Right cardiac atrium (tissue), 5 donors: Measurements from ENCODE around the gene STX18. TPM values are rescaled to one million over a fixed set of nuclear protein-coding genes. Genes with fewer than 3 reads are reported as not detected.
A peak's percentile ranks its signal among the peaks of the same experiment; 100 is the strongest.

Experiments used
- ATAC-seq, 2 donors: fragments of 200-7000 bp; cut with Tn5 transposase; one replicate each; pipeline versions ENCODE4 v1.8.0 to v1.9.1; 2020; ENCODE audit warnings: moderate library complexity in 2 of 2, mild to moderate bottlenecking in 1 of 2
- DNase-seq, 3 donors: peaks; one replicate each; pipeline ENCODE4 v3.0.0-alpha.2; 2020
- H3K27ac ChIP-seq: one replicate; pipeline ENCODE4 v1.5.1; 2013; ENCODE audit warnings: mild to moderate bottlenecking, low read length, control low read depth, moderate library complexity
- H3K27me3 ChIP-seq: one replicate; pipeline ENCODE4 v1.6.1; 2013; ENCODE audit not compliant: control insufficient read depth, insufficient read depth
- H3K4me1 ChIP-seq: one replicate; pipeline ENCODE4 v1.6.1; 2013; ENCODE audit warnings: low read length; ENCODE audit not compliant: control insufficient read depth, insufficient read depth
- H3K4me3 ChIP-seq: one replicate; pipeline ENCODE4 v1.5.1; 2013; ENCODE audit warnings: low read length, control low read depth
- H3K9me3 ChIP-seq: one replicate; pipeline ENCODE4 v1.6.1; 2013; ENCODE audit warnings: low read length; ENCODE audit not compliant: control insufficient read depth
- WGBS: extraction: QIAGEN DNeasy Blood & Tissue Kit; methylation state at CpG from one replicate; pipeline ENCODE4 v1.1.7; 2013; 5-methylcytosine and 5-hydroxymethylcytosine counted together
- intact Hi-C, 4 donors: fragments of 100-400 bp; cut with DNase I; formaldehyde crosslinking; loops; one replicate each; pipeline versions ENCODE4 v1.11.0 to v1.14.0; 2022 to 2023
- polyA plus RNA-seq: library from polyadenylated mRNA; stranded (reverse); fragments of 200-250 nt; gene quantifications from one replicate; pipeline ENCODE4 v1.2.3, GENCODE V29; 2013
- total RNA-seq, 4 donors: library from RNA; stranded (reverse); fragmentation: NEBNext Ultra II Directional; extraction: Animal tissue kit (Norgen Biotek cat#: 25700); gene quantifications; one replicate each; pipeline ENCODE4 v1.2.1, GENCODE V29; 2021
- donor health status: healthy with polysubstance abuse.
- donor health status: DM: no; HTN: yes; CAD: no.
- donor health status: DM: no; HTN: no; CAD: no.
- donor health status: DM: no; HTN: yes; CAD: no; lungs with severe emphysema.
- donor health status: DM: yes; HTN: yes; CAD: no.

The STX18 gene
- total and polyA plus RNA-seq, 5 donors, result 14.9 to 25.9 (median 17.0) TPM

GRCh38 chr4:4437798-4438470, 103.9 kb downstream of the STX18 start:
- 93% methylated on average over 13 of the region's 13 CpGs for WGBS
- no peak for DNase-seq
- intact Hi-C loops, result no loop called here
- Histone ChIP-seq H3K9me3 (no peaks in the 10 kb centered on the region), H3K27me3 (no peaks in the 10 kb centered on the region), H3K4me1 (no peaks in the 10 kb centered on the region), H3K27ac (no peak overlapping the region), H3K4me3 (no peak overlapping the region)
- ATAC-seq, result no peak

GRCh38 chr4:4436244-4436823, 105.5 kb downstream of the STX18 start:
- intact Hi-C loops, result no loop called here
- Histone ChIP-seq H3K27me3 (no peaks in the 10 kb centered on the region), H3K9me3 (no peaks in the 10 kb centered on the region), H3K4me3 (no peak overlapping the region), H3K27ac (no peak overlapping the region), H3K4me1 (no peaks in the 10 kb centered on the region)
- 97% methylated on average over 2 of the region's 2 CpGs for WGBS
- DNase-seq (no peak), ATAC-seq (no peak)

GRCh38 chr4:4433941-4434340, 107.9 kb downstream of the STX18 start:
- WGBS, result 65% methylated on average over 4 of the region's 4 CpGs
- intact Hi-C loops, result no loop called here
- DNase-seq (peak in 2 of 3 donors; percentile 47 to 53), ATAC-seq (peak; percentile 56 to 85)
- no peaks in the 10 kb centered on the region for H3K4me1 ChIP-seq
- no peak overlapping the region for H3K4me3 ChIP-seq
- no peaks in the 10 kb centered on the region for H3K27me3 ChIP-seq
- no peaks in the 10 kb centered on the region for H3K9me3 ChIP-seq
- no peak overlapping the region for H3K27ac ChIP-seq

- H3K9me3 ChIP-seq, result no peaks in the 10 kb centered on the region
- 92% methylated on average over 11 of the region's 11 CpGs for WGBS
- H3K4me1 ChIP-seq, result no peaks in the 10 kb centered on the region
- H3K4me3 ChIP-seq, result no peak overlapping the region
- DNase-seq (no peak), ATAC-seq (no peak)
- H3K27me3 ChIP-seq, result no peaks in the 10 kb centered on the region
- intact Hi-C loops, result no loop called here
- H3K27ac ChIP-seq, result no peak overlapping the region
These were observed 109.3 kb downstream of the STX18 start for GRCh38 chr4:4432341-4433125.

GRCh38 chr4:4430492-4431195, 111.2 kb downstream of the STX18 start:
- ATAC-seq (peak; percentile 38 to 69), DNase-seq (peak in 2 of 3 donors; percentile 33 to 69)
- Histone ChIP-seq H3K27me3 (no peaks in the 10 kb centered on the region), H3K4me3 (no peak overlapping the region), H3K4me1 (peaks cover 4% of the 10 kb centered on the region), H3K9me3 (no peaks in the 10 kb centered on the region), H3K27ac (no peak overlapping the region)
- WGBS, result 59% methylated on average over 7 of the region's 7 CpGs
- intact Hi-C loops, result no loop called here

GRCh38 chr4:4428966-4429875, 112.6 kb downstream of the STX18 start:
- H3K27ac ChIP-seq, result no peak overlapping the region
- H3K4me3 ChIP-seq, result no peak overlapping the region
- H3K4me1 ChIP-seq, result peaks cover 4% of the 10 kb centered on the region
- no peaks in the 10 kb centered on the region for H3K27me3 ChIP-seq
- ATAC-seq, result no peak
- intact Hi-C loops, result no loop called here
- H3K9me3 ChIP-seq, result no peaks in the 10 kb centered on the region
- 94% methylated on average over 10 of the region's 10 CpGs for WGBS
- no peak for DNase-seq

GRCh38 chr4:4427886-4428285, 114.0 kb downstream of the STX18 start:
- WGBS, result 86% methylated on average over 5 of the region's 5 CpGs
- intact Hi-C loops, result no loop called here
- ATAC-seq (no peak), DNase-seq (no peak)
- H3K4me1 ChIP-seq, result peaks cover 4% of the 10 kb centered on the region
- H3K9me3 ChIP-seq, result no peaks in the 10 kb centered on the region
- H3K27me3 ChIP-seq, result no peaks in the 10 kb centered on the region
- H3K27ac ChIP-seq, result no peak overlapping the region
- H3K4me3 ChIP-seq, result no peak overlapping the region

GRCh38 chr4:4427121-4427870, 114.6 kb downstream of the STX18 start:
- Histone ChIP-seq H3K4me1 (peaks cover 4% of the 10 kb centered on the region), H3K9me3 (no peaks in the 10 kb centered on the region), H3K27me3 (no peaks in the 10 kb centered on the region), H3K27ac (no peak overlapping the region), H3K4me3 (no peak overlapping the region)
- ATAC-seq (no peak), DNase-seq (no peak)
- WGBS, result 88% methylated on average over 12 of the region's 12 CpGs
- intact Hi-C loops, result no loop called here

GRCh38 chr4:4426511-4427120, 115.2 kb downstream of the STX18 start:
- ATAC-seq (no peak), DNase-seq (no peak)
- Histone ChIP-seq H3K4me1 (peaks cover 4% of the 10 kb centered on the region), H3K27ac (no peak overlapping the region), H3K27me3 (no peaks in the 10 kb centered on the region), H3K4me3 (no peak overlapping the region), H3K9me3 (no peaks in the 10 kb centered on the region)
- intact Hi-C loops, result no loop called here
- 83% methylated on average over 11 of the region's 11 CpGs for WGBS
